GM21717 (cell line): ENCODE data around the gene CNTLN.
"Not testable (repeated sequence)": the region's sequence is repeated elsewhere in the genome, so short reads cannot be mapped to it uniquely, and the experiment has no call there.

Experiments used
- ATAC-seq: cut with Tn5 transposase; IDR thresholded peaks from one replicate; pipeline ENCODE4 v1.9.1; 2021; ENCODE audit warnings: mild to moderate bottlenecking, moderate library complexity; ENCODE audit not compliant: unreplicated experiment

CNTLN gene

GRCh38 chr9:17490110-17490509 lies 355.3 kb downstream of the CNTLN start:
- no peak for ATAC-seq

- no peak for ATAC-seq
Observed at GRCh38 chr9:17491780-17492179, 356.9 kb downstream of the CNTLN start.

- ATAC-seq: no peak
Observed at GRCh38 chr9:17503196-17503595, 368.4 kb downstream of the CNTLN start.

GRCh38 chr9:17509151-17509550 lies 374.3 kb downstream of the CNTLN start:
- ATAC-seq: no peak

- ATAC-seq: no peak
Observed at GRCh38 chr9:17509701-17510100, 374.9 kb downstream of the CNTLN start.

GRCh38 chr9:17519761-17520160 lies 384.9 kb downstream of the CNTLN start:
- no peak for ATAC-seq

- ATAC-seq: no peak
Observed at GRCh38 chr9:17520268-17521064, 385.6 kb downstream of the CNTLN start.

GRCh38 chr9:17521100-17521855 lies 386.4 kb downstream of the CNTLN start:
- ATAC-seq: no peak

- ATAC-seq: not testable (repeated sequence)
Observed at GRCh38 chr9:17526726-17527125, 391.9 kb downstream of the CNTLN start.

GRCh38 chr9:17528859-17529258 lies 394.0 kb downstream of the CNTLN start:
- ATAC-seq: no peak

GRCh38 chr9:17531642-17532254 lies 396.9 kb downstream of the CNTLN start:
- ATAC-seq: peak; percentile 78

- ATAC-seq: no peak
Observed at GRCh38 chr9:17532461-17532860, 397.6 kb downstream of the CNTLN start.

GRCh38 chr9:17535176-17535575 lies 400.3 kb downstream of the CNTLN start:
- ATAC-seq: no peak

- no peak for ATAC-seq
Observed at GRCh38 chr9:17536027-17536426, 401.2 kb downstream of the CNTLN start.

- ATAC-seq: no peak
Observed at GRCh38 chr9:17551023-17551422, 416.2 kb downstream of the CNTLN start.
